Mesendoderm (in vitro differentiated cells): Measurements from ENCODE around the gene RSL1D1.
"Not testable (repeated sequence)": the region's sequence is repeated elsewhere in the genome, so short reads cannot be mapped to it uniquely, and the experiment has no call there.

Experiments used
- DNase-seq: peaks from one replicate; pipeline ENCODE4 v3.0.0; 2013
- H2AK5ac ChIP-seq: 2 replicates; pipeline ENCODE4 v1.6.1; 2013; ENCODE audit warnings: low read length, inconsistent platforms
- H2BK120ac ChIP-seq: 2 replicates; pipeline ENCODE4 v1.6.1; 2013; ENCODE audit warnings: low read depth, mild to moderate bottlenecking, low read length, moderate library complexity, mixed read lengths
- H2BK15ac ChIP-seq: replicated peaks from 2 replicates; pipeline ENCODE4 v1.6.1; 2013; ENCODE audit warnings: low read depth, mild to moderate bottlenecking, moderate library complexity
- H2BK5ac ChIP-seq: 2 replicates; pipeline ENCODE4 v1.6.1; 2013; ENCODE audit warnings: low read length, inconsistent platforms
- H3K18ac ChIP-seq: 2 replicates; pipeline ENCODE4 v1.6.1; 2013; ENCODE audit warnings: mild to moderate bottlenecking, low read length, mixed read lengths
- H3K23ac ChIP-seq: one replicate; pipeline ENCODE4 v1.6.1; 2013; ENCODE audit warnings: low read length
- H3K27ac ChIP-seq: 2 replicates; pipeline ENCODE4 v1.5.1; 2013; ENCODE audit warnings: low read depth, mild to moderate bottlenecking, inconsistent platforms, low read length, moderate library complexity
- H3K27me3 ChIP-seq: 2 replicates; pipeline ENCODE4 v1.6.1; 2013; ENCODE audit warnings: low read length, control low read depth, mild to moderate bottlenecking, inconsistent platforms; ENCODE audit not compliant: insufficient read depth, poor library complexity
- H3K36me3 ChIP-seq: 2 replicates; pipeline ENCODE4 v1.6.1; 2013; ENCODE audit warnings: low read length, inconsistent platforms; ENCODE audit not compliant: control insufficient read depth, insufficient read depth
- H3K4ac ChIP-seq: one replicate; pipeline ENCODE4 v1.6.1; 2013; ENCODE audit warnings: low read depth, mild to moderate bottlenecking, low read length, moderate library complexity
- H3K4me1 ChIP-seq: 2 replicates; pipeline ENCODE4 v1.6.1; 2013; ENCODE audit warnings: low read depth, low read length, inconsistent platforms; ENCODE audit not compliant: control insufficient read depth
- H3K4me2 ChIP-seq: 2 replicates; pipeline ENCODE4 v1.6.1; 2013; ENCODE audit warnings: low read length
- H3K4me3 ChIP-seq: 2 replicates; pipeline ENCODE4 v1.5.1; 2013; ENCODE audit warnings: mild to moderate bottlenecking, low read length
- H3K56ac ChIP-seq: one replicate; pipeline ENCODE4 v1.6.1; 2013; ENCODE audit warnings: low read length
- H3K79me1 ChIP-seq: 2 replicates; pipeline ENCODE4 v1.6.1; 2013; ENCODE audit warnings: low read length, inconsistent platforms
- H3K79me2 ChIP-seq: 2 replicates; pipeline ENCODE4 v1.6.1; 2013; ENCODE audit warnings: mild to moderate bottlenecking, low read length; ENCODE audit not compliant: control insufficient read depth, insufficient read depth
- H3K9ac ChIP-seq: 2 replicates; pipeline ENCODE4 v1.6.1; 2013; ENCODE audit warnings: low read length, inconsistent platforms
- H4K5ac ChIP-seq: one replicate; pipeline ENCODE4 v1.6.1; 2013; ENCODE audit warnings: low read length
- H4K8ac ChIP-seq: one replicate; pipeline ENCODE4 v1.6.1; 2013; ENCODE audit warnings: low read depth, mild to moderate bottlenecking, control low read depth, low read length, moderate library complexity
- WGBS: extraction: QIAGEN DNeasy Blood & Tissue Kit; methylation state at CpG from one replicate; pipeline ENCODE4 v1.1.7; 2013; ENCODE audit warnings: low lambda C conversion rate, missing lambda C conversion rate; ENCODE audit not compliant: insufficient coverage; ENCODE audit errors: extremely low coverage; 5-methylcytosine and 5-hydroxymethylcytosine counted together

Gene RSL1D1

DNA sequence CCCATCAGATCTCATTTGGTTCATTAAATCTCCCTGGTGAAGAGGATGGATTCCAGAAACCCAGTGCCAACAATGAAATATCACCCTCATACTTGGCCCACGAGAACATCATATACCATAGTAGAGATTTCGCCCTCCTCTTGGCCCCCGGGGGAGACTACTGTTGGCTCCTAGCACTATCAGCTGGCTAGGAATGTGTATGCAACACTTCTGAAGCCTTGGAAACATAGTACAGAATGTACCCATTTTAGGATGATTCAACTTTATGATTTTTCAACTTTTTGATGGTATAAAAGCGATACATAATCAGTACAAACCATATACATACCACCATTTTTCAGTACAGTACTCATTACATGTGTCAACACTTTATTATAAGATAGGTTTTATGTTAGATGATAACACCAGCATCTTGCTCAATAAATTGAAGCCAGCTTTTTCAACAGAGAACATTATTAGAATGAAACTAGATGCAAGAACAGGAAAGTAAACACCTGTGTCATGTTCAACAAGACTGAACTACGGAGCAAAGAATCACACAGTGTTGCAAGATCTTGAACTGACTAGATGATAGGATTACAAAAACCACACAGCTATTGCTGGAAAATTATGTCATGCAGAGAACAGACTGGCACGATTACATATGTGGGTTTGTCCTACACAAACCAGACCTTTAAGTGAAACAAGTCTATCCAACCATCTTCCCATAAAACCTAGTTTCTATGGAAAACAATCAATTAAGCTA, 17.2 kb downstream of the RSL1D1 start:
- Histone ChIP-seq H3K23ac (no peak overlapping the region), H3K9ac (no peak overlapping the region), H2BK5ac (no peak overlapping the region), H3K56ac (no peak overlapping the region), H4K8ac (no peak overlapping the region), H3K18ac (no peak overlapping the region), H2BK120ac (no peak overlapping the region), H3K4me3 (no peak overlapping the region), H3K4ac (no peak overlapping the region), H4K5ac (no peak overlapping the region), H3K79me1 (no peaks in the 10 kb centered on the region), H3K4me2 (no peak overlapping the region), H2BK15ac (no peak overlapping the region), H3K27ac (no peak overlapping the region), H2AK5ac (no peak overlapping the region), H3K79me2 (no peaks in the 10 kb centered on the region), H3K36me3 (peaks cover 14% of the 10 kb centered on the region), H3K27me3 (no peaks in the 10 kb centered on the region), H3K4me1 (peaks cover 5% of the 10 kb centered on the region)
- WGBS = no CpG with 5 or more reads among the region's 6 CpGs
- DNase-seq = no peak

DNA sequence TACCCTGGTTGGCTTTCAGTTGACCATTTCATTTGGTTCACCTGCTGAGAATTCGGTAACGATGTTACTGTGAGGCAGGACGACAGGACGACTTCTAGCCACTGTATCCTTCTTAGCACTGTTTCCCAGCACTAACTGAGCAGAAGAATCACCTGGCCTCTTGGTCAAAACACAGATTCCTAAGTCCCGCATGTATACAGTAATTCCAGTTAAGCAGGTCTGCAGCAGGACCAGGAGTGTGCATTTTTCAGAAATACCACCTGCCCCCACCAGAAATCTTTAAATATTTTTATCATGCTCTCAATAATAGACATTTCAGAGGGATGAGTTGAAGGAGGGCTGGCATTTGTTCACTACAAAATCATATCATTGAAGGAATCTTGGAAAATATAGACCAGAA, 22.6 kb downstream of the RSL1D1 start:
- H4K5ac ChIP-seq = no peak overlapping the region
- H3K36me3 ChIP-seq = no peaks in the 10 kb centered on the region
- no peak overlapping the region for H2BK5ac ChIP-seq
- H4K8ac ChIP-seq = no peak overlapping the region
- no peak overlapping the region for H3K18ac ChIP-seq
- no peaks in the 10 kb centered on the region for H3K79me2 ChIP-seq
- no peak overlapping the region for H3K4me3 ChIP-seq
- H2BK15ac ChIP-seq = no peak overlapping the region
- H3K23ac ChIP-seq = no peak overlapping the region
- no peak for DNase-seq
- H3K56ac ChIP-seq = no peak overlapping the region
- no peaks in the 10 kb centered on the region for H3K79me1 ChIP-seq
- no peaks in the 10 kb centered on the region for H3K27me3 ChIP-seq
- no peak overlapping the region for H2AK5ac ChIP-seq
- H3K4ac ChIP-seq = no peak overlapping the region
- no peak overlapping the region for H2BK120ac ChIP-seq
- no CpG with 5 or more reads among the region's 5 CpGs for WGBS
- H3K4me2 ChIP-seq = no peak overlapping the region
- H3K9ac ChIP-seq = no peak overlapping the region
- no peak overlapping the region for H3K27ac ChIP-seq
- no peaks in the 10 kb centered on the region for H3K4me1 ChIP-seq

DNA sequence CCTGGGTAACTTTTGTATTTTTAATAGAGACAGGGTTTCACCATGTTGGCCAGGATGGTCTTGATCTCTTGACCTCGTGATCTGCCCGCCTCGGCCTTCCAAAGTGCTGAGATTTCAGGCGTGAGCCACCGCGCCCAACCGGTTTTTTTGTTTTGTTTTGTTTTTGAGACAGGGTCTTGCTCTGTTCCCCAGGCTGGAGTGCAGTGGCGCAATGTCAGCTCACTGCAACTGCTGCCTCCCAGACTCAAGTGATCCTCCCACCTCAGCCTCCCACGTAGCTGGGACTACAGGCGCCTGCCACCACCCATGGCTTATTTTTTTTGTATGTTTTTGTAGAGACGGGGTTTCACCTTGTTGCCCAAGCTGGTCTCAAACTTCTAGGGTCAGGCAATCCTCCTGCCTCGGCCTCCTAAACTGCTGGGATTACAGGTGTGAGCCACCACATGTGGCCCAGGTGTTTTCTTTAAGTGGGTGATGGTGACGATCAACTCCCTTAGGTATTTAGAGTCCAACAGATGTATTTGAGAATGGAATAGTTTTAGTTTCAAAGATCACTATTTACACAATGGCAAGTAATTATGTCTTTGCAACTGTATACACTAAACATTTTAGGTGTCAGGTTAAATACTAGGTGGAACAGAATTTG, 25.7 kb downstream of the RSL1D1 start:
- H3K56ac ChIP-seq, H2BK15ac ChIP-seq, H3K4me2 ChIP-seq, H3K79me2 ChIP-seq, H3K36me3 ChIP-seq, H4K5ac ChIP-seq, H4K8ac ChIP-seq, H3K4ac ChIP-seq, H3K27ac ChIP-seq, DNase-seq, H3K23ac ChIP-seq, H3K4me3 ChIP-seq, H3K4me1 ChIP-seq, H2BK5ac ChIP-seq, H3K79me1 ChIP-seq, H2AK5ac ChIP-seq, H2BK120ac ChIP-seq, H3K18ac ChIP-seq, H3K27me3 ChIP-seq, H3K9ac ChIP-seq: not testable (repeated sequence)
- WGBS = no CpG with 5 or more reads among the region's 13 CpGs

DNA sequence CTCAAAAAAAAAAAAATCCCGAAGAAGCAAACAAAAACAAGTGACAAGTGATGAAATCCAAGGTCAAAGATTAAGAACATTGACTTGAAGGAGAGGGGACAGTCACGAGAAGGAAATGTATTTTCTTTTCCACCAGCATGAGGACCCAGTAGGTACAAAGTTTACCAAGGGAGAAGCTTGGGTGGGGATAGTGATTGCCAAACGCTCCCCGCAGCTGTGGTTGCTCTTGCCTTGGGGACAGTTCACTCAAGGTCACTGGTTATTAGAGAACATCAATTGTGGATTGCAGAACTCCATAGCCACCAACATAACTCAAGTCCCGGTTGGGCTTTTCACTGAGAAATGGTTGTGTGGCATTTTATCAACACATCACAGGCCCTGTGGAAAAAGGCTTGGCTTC, 27.0 kb downstream of the RSL1D1 start:
- Histone ChIP-seq H3K9ac (no peak overlapping the region), H3K79me1 (no peaks in the 10 kb centered on the region), H2AK5ac (no peak overlapping the region), H3K56ac (no peak overlapping the region), H3K79me2 (no peaks in the 10 kb centered on the region), H3K36me3 (no peaks in the 10 kb centered on the region), H3K27me3 (no peaks in the 10 kb centered on the region), H3K27ac (no peak overlapping the region), H3K4me2 (no peak overlapping the region), H2BK15ac (no peak overlapping the region), H3K18ac (no peak overlapping the region), H4K5ac (no peak overlapping the region), H3K4me1 (no peaks in the 10 kb centered on the region), H2BK120ac (no peak overlapping the region), H3K23ac (no peak overlapping the region), H3K4ac (no peak overlapping the region), H3K4me3 (no peak overlapping the region), H2BK5ac (no peak overlapping the region), H4K8ac (no peak overlapping the region)
- DNase-seq = peak; percentile 45
- WGBS = no CpG with 5 or more reads among the region's 5 CpGs

DNA sequence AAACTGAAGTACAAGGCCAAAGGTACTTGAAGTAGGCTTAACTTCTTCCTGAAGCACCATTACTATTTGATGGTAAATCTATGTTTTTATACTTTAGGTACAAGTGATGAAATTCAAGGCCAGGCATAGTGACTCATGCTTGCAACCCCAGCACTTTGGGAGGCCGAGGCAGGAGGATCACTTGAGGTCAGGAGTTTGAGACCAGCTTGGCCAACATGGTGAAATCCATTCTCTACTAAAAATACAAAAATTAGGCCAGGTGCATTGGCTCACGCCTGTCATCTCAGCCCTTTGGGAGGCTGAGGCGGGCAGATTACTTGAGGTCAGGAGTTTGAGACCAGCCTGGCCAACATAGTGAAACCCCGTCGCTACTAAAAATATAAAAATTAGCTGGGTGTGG, 27.7 kb downstream of the RSL1D1 start:
- H3K23ac ChIP-seq, H3K9ac ChIP-seq, H3K4ac ChIP-seq, H3K27ac ChIP-seq, H3K79me2 ChIP-seq, H3K4me3 ChIP-seq, H4K5ac ChIP-seq, H3K4me2 ChIP-seq, H2BK5ac ChIP-seq, H2BK120ac ChIP-seq, H3K4me1 ChIP-seq, H3K79me1 ChIP-seq, H3K56ac ChIP-seq, H4K8ac ChIP-seq, H3K18ac ChIP-seq, H3K27me3 ChIP-seq, H3K36me3 ChIP-seq, H2BK15ac ChIP-seq, DNase-seq, H2AK5ac ChIP-seq: not testable (repeated sequence)
- WGBS = no CpG with 5 or more reads among the region's 5 CpGs

DNA sequence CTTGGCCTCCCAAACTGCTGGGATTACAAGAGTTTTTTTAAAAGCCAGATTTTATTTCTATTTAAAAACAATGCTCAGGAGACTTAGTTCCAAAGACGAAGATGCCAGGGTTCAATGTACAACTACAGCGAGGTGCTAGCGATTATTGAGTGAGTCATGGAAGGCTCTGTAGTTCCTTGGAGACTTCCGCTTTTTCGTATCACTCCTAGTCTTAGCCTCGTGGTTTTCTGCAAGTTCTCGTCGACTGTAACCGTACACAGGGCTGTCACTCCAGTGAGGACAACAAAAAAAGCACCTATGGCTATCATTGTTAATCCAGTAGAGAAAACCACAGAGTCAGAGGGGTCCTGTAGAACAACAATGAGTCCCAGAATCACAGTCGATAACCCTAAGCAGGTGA, 31.5 kb downstream of the RSL1D1 start:
- no peak overlapping the region for H2BK120ac ChIP-seq
- no peak overlapping the region for H4K5ac ChIP-seq
- H3K79me1 ChIP-seq = no peaks in the 10 kb centered on the region
- H3K27ac ChIP-seq = no peak overlapping the region
- no peak overlapping the region for H4K8ac ChIP-seq
- no peak overlapping the region for H3K4me2 ChIP-seq
- H2BK15ac ChIP-seq = no peak overlapping the region
- no peaks in the 10 kb centered on the region for H3K36me3 ChIP-seq
- no peak overlapping the region for H3K23ac ChIP-seq
- no peak overlapping the region for H2AK5ac ChIP-seq
- H2BK5ac ChIP-seq = no peak overlapping the region
- H3K4me1 ChIP-seq = no peaks in the 10 kb centered on the region
- no peaks in the 10 kb centered on the region for H3K79me2 ChIP-seq
- no peak overlapping the region for H3K56ac ChIP-seq
- H3K9ac ChIP-seq = no peak overlapping the region
- H3K4me3 ChIP-seq = no peak overlapping the region
- H3K18ac ChIP-seq = no peak overlapping the region
- DNase-seq = no peak
- H3K4ac ChIP-seq = no peak overlapping the region
- WGBS = no CpG with 5 or more reads among the region's 10 CpGs
- H3K27me3 ChIP-seq = no peaks in the 10 kb centered on the region
